Activated CD8-positive, alpha-beta memory T cell treated with anti-CD3 and anti-CD28 coated beads, Interleukin-2, amount 50 U/mL, for 1 hour (primary cell): ENCODE results near the gene LRRC36.

Experiments
- DNase-seq: peaks from one replicate; pipeline ENCODE4 v3.0.0-alpha.2; 2020; ENCODE audit errors: extremely low read depth

LRRC36 gene

GRCh38 chr16:67389911-67390815, 63.5 kb downstream of the LRRC36 start:
- no peak for DNase-seq

DNA sequence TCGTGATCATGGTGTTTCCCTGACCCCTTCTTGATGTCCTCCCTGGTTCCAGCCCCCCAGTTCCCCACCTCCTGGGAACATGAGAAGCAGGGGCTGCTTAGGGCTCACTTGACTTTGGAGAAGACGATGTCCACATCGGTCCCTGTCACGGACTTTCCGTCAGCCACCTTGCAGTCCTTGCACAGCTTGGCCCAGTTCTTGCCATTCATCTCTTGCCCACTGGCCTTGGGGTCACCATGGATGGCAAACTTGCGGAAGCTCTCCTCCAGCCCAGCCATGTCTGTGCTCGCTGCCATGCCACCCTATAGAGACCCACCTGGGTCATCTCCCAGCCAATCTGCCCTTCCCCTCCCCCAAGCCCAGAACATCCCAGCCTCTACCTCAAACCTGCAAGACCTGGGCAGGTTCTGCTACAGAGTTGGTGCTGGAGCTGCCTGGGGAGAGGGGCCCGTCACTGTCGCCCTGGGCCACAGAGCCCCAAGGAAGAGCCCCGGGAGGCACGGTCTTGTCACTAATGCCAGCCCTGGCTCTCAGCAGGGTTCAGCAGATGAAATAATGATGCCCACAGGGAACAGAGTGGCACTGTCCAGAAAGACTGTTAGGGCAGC, 64.3 kb downstream of the LRRC36 start:
- no peak for DNase-seq

- no peak for DNase-seq
Measured at GRCh38 chr16:67391424-67392300, 65.0 kb downstream of the LRRC36 start.

GRCh38 chr16:67392301-67393059, 65.9 kb downstream of the LRRC36 start:
- no peak for DNase-seq

- no peak for DNase-seq
Measured at GRCh38 chr16:67393111-67393787, 66.6 kb downstream of the LRRC36 start, which contains the start of gene TPPP3. TSS of gene TPPP3 (minus strand) at chr16:67393498. CDS start at chr16:67391111, 2,387 bp downstream.

- no peak for DNase-seq
Measured at GRCh38 chr16:67393788-67394154, 67.2 kb downstream of the LRRC36 start.

DNA sequence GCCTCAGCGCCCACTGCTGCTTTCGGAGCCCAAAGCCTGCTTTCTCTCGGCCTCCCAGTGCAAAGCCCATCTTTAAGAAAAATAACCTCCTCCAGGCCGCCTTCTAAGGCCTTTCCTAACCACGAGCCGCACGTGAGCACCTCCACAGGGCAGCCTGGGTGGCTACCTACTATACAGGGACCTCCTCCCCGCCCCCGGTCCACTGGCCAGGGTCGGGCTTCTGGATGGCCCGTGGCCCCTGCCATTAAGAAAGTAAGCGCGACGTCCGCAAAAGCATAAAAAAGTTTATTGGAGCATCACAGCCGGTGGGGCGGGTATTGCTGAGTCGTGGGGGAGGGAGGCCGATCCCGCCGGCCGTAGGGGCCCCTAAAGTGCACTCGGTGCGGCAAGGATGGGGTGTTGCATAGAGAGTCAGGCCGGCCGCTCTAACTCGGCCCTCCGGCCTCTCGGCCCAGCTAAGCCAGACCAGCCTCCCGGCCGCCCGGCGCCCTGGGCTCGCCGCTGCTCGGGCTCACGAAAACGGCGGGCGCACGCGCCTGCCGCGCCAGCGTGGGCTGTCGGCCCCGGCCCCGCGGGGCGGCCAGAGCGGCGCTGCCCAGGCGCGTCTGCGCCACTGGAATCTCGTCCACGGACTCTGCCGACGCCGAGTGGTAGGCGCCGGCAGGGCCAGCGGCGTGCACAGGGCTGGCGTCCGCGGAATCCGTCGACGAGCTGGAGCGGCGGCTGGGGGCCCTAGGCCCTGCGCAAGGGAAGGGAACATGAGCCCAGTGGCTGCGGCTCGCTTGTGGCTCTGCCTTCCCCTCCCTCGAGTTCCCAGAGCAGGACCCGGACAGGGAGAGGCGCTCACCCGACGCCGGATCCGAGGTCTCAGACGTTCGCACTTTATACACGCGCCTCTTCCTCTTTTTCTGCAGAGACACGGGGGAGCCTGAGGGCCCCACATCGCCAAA, 67.8 kb downstream of the LRRC36 start:
- DNase-seq, result no peak

GRCh38 chr16:67395105-67395457, 68.5 kb downstream of the LRRC36 start:
- no peak for DNase-seq

DNA sequence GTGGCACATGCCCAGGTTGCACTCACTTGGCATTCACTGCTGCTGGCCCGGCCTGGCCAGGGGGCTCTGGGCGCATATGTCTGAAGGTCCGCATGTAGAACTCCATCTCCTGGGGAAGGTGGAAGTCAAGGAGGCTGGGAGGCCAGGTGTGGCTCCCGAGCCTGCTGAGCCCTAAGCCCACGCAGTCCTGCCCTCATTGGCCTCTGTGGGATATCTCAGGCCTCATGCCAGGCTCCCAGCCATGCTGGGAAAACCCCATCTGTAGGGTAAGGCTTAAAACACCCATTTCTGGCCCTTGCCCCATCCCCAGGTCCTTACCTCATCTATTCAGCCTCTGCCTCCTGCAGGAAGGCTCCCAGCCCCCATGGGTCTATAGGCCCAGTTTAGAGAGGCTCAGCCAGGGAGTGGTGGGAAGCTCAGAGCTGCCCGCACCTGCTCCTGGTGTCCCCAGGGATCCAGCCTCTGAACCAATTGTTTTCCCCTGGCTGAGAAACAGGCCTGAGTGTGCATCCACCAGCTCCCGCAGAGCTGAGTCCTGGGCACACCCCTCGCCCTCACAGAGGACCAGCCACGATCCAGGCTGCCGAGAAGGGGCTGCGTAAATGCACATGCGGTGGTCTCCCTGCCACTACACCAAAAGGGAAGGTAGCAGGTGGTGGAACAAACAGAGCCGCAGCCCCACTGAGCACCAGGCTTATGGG, 69.0 kb downstream of the LRRC36 start:
- DNase-seq, result no peak

- no peak for DNase-seq
Measured at GRCh38 chr16:67396159-67397035, 69.8 kb downstream of the LRRC36 start.

DNA sequence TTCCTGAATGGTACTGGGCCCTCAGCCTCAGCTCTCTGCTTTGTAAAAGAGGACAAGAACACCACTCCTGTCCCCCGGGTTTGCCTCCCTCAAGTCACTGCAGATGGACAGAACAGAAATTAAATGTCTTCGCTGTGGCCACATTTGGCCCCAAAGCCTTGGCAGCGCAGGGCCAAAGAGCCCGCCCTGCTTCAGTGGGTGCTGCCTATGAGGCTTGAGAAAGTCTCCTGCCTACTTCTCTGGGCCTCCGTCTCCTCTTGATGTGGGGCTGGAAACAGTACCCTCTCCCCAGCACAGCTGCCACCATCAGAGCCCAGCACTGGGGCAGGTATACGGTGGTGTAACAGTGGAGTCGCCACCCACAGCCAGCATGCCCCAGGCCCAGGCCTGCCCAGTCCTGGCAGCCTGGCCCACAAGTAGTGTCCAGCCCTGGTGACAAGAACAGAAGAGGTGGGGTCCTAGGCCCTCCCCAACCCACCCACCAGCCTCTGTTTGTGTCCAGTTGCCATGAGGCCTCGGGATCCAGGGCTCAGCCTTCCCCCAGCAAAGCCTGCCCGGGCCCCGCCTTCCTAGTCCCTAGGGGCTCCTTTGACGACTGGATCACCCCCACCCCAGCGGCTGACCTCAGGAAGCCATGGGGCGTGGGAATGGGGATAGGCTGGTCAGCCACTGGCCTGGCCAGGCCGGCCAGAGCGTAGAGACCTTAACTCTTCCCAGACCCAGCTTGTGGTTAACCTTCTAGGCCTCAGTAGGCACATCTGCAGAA, 70.6 kb downstream of the LRRC36 start:
- DNase-seq, result no peak

DNA sequence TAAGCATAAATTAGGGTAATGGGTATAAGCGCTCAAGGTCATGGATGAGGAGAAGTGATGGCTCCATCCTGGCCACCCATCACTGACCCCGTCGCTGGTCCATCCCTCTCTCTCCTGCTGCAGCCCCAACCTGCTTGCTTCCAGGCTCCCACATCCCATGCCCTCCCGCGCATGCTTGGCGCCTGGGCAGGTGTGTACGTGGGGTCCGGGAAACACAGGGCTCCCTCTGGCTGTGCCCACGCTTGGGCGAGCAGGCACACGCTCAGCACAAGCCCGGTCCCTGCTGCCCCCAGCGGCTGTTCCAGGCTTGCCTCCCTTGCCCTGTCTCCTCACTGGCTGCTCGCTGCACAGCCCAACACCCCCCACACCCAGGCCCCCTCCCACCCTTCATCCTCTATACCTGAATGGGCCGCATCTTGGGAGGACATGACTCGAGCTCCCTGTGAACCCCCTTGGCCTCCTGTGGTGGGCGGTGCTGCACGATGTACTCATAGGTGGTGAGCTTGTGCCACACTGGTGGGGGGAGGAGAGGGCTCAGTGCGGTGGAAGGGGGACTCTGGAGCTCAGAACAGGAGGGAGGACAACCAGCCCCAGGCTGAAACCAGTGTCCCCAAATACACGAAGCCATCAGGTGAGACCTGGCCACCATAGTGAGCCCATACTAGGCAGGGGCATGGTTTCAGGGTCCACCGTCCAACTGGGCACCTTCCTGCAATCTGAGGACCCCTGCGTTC, 71.4 kb downstream of the LRRC36 start:
- no peak for DNase-seq

DNA sequence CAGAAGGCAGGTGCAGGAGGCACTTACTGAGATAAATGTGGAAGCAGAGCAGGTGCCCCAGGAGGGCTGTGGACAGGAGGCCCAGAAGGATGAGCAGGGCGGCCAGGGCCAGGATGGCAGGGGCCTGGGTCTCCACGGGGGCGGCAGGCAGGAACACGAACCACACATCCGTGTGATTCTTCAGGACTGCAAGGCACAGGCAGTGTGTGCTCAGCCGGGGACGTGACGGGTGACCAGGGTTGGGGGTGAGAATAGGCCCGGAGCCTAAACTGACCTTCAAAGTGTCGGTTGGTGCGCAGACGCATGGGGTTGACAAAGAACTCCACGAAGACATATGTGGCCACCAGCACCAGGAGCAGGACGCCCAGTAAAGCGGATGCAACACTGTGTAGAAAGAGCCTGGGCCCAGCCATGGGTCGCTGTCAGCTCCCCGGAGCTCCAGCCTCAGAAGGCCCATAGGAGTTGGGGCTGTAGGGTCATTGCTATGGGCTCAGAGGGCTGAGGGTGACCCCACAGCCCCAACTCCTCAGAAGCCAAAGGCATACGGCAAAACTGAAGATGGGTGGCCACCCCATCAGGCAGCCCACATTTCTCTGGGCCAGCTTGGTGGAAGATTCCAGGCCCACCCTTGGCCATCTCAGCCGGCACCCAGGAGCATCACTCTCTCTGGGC, 72.1 kb downstream of the LRRC36 start:
- DNase-seq, result no peak

- no peak for DNase-seq
Measured at GRCh38 chr16:67399218-67399733, 72.7 kb downstream of the LRRC36 start.

DNA sequence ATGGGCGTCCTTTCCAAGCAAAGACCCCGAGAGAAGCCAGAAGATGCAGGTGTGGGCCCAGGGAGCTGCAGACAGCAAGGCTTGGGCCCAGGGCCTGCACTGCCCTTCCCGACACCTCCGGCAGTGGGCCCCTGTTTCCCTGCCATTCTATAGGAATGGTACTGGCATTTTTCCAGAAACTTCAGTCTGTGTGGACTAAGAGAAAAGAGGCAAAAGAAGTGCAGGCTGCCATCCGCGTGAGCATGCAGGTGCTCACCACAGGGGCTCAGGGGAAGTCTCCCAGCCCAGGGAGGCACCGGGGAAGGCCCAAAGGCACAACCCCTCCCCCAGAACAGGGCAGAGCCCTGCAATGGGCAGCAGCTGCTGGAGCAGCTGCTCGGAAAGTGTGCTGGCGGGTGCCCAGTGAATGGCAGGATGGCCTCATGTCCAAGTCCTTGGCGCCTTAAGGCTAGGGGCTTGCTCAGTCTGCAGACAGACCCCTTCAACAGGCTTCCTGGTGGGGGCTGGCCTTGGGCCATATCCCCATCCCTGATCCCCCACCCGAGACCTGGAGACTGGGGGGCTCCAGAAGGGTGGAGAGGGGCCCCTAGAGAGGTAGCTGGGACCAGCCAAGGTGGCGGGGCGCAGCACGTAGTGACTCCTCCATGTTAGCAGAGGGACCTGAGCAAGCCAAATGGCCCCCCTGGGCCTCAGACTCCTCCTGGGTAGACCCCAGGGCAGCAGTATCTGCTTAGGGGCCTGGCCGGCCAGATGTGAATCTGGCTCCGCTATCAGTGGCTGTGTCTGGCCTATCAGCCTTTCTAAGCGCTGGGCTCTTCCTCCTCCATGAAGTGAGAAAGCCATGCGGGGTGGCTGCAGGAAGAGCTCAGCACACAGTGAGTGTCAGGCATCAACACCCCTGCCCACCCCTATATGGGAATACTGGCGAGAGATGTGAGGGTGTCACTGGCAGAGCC, 73.4 kb downstream of the LRRC36 start:
- DNase-seq, result no peak
